Endothelial cell of umbilical vein (primary cell): ENCODE results near the gene SULT1A2. TPM values are rescaled to one million over a fixed set of nuclear protein-coding genes. Genes with fewer than 3 reads are reported as not detected.
"Not testable (repeated sequence)": the region's sequence is repeated elsewhere in the genome, so short reads cannot be mapped to it uniquely, and the experiment has no call there.

Experiments
- BruUV-seq: library from RNA; stranded (reverse); fragments of 400-500 nt; replicated peaks from 2 replicates; lab custom pipeline; 2021; lab: Mats Ljungman, UMichigan
- CTCF ChIA-PET: fragments of 300-600, 350-600 bp; sonication (Branson Sonifier 250); formaldehyde crosslinking; loops from one replicate; lab custom pipeline; 2021; ENCODE audit warnings: antibody characterized with exemption, inconsistent platforms; lab: Charles Lee
- POLR2A ChIA-PET: fragments of 300-600, 350-600 bp; sonication (Branson Sonifier 250); formaldehyde crosslinking; loops from one replicate; lab custom pipeline; 2021; ENCODE audit warnings: antibody characterized with exemption, inconsistent platforms; lab: Charles Lee
- DNase-seq: peaks from one replicate; pipeline ENCODE4 v3.0.0-alpha.2; 2011; ENCODE audit warnings: low read depth, low spot score
- FAIRE-seq: peaks from 2 replicates; lab custom pipeline; 2011; peaks lifted over from hg19 to GRCh38; lab: Jason Lieb, UNC
- H2AFZ ChIP-seq: 2 replicates; pipeline ENCODE4 v1.6.0; 2012; ENCODE audit warnings: low read depth, low read length, control low read depth, inconsistent platforms
- H3K27ac ChIP-seq: 2 replicates; pipeline ENCODE4 v1.5.1; 2011; ENCODE audit warnings: low read depth, mild to moderate bottlenecking, control low read depth, low read length, moderate library complexity; ENCODE audit not compliant: insufficient read depth
- H3K27me3 ChIP-seq, 2 experiments: 2 replicates each; pipeline versions ENCODE4 v1.6.0 to v1.6.1; 2011; ENCODE audit warnings: low read length in 2 of 2, mixed read lengths in 1 of 2; ENCODE audit not compliant: control insufficient read depth in 2 of 2, insufficient read depth in 2 of 2
- H3K36me3 ChIP-seq, 2 experiments: 2 replicates in 1 of 2; 3 replicates in 1 of 2; pipeline ENCODE4 v1.5.1; 2011; ENCODE audit warnings: low read length in 2 of 2, mild to moderate bottlenecking in 1 of 2, moderate library complexity in 1 of 2; ENCODE audit not compliant: control insufficient read depth in 2 of 2, insufficient read depth in 2 of 2; ENCODE audit errors: extremely low read depth in 1 of 2
- H3K4me1 ChIP-seq: 3 replicates; pipeline ENCODE4 v1.5.1; 2011; ENCODE audit warnings: mild to moderate bottlenecking, low read length; ENCODE audit not compliant: control insufficient read depth, insufficient read depth; ENCODE audit errors: extremely low read depth
- H3K4me2 ChIP-seq: 2 replicates; pipeline ENCODE4 v1.6.1; 2011; ENCODE audit warnings: low read length, control low read depth, mixed read lengths; ENCODE audit not compliant: insufficient read depth
- H3K4me3 ChIP-seq, 3 experiments: fragments of 200-600 bp in 1 of 3; sonication (generic), shearing (Covaris generic) in 1 of 3; replicated peaks in 1 of 3; 2 replicates each; pipeline ENCODE4 v1.5.1; 2011 to 2016; ENCODE audit warnings: control low read depth in 3 of 3, low read length in 3 of 3, mild to moderate bottlenecking in 2 of 3, inconsistent platforms in 1 of 3, low read depth in 1 of 3, moderate library complexity in 1 of 3; ENCODE audit not compliant: insufficient read depth in 1 of 3
- H3K79me2 ChIP-seq: 2 replicates; pipeline ENCODE4 v1.6.0; 2012; ENCODE audit warnings: low read length, inconsistent platforms; ENCODE audit not compliant: control insufficient read depth, insufficient read depth
- H3K9ac ChIP-seq: replicated peaks from 2 replicates; pipeline ENCODE3; 2011; ENCODE audit warnings: low read length, control low read depth; ENCODE audit not compliant: insufficient read depth; ENCODE audit errors: extremely low read depth
- H3K9me1 ChIP-seq: replicated peaks from 3 replicates; pipeline ENCODE4 v1.6.0; 2011; ENCODE audit warnings: mild to moderate bottlenecking, low read length; ENCODE audit not compliant: control insufficient read depth, insufficient read depth; ENCODE audit errors: extremely low read depth
- H3K9me3 ChIP-seq: replicated peaks from 2 replicates; pipeline ENCODE4 v1.5.1; 2012; ENCODE audit warnings: low read length, inconsistent platforms; ENCODE audit not compliant: control insufficient read depth, insufficient read depth
- H4K20me1 ChIP-seq: replicated peaks from 2 replicates; pipeline ENCODE3; 2011; ENCODE audit warnings: mild to moderate bottlenecking, low read length; ENCODE audit not compliant: control insufficient read depth, insufficient read depth; ENCODE audit errors: extremely low read depth
- CTCF ChIP-seq, 2 donors: IDR thresholded peaks; 1 replicate in 1 of 2; 2 replicates in 1 of 2; pipeline ENCODE4 v1.5.1; 2011; ENCODE audit warnings: low read length in 2 of 2, mild to moderate bottlenecking in 2 of 2, moderate library complexity in 2 of 2, control low read depth in 1 of 2, inconsistent platforms in 1 of 2, low read depth in 1 of 2; ENCODE audit not compliant: insufficient read depth in 1 of 2; ENCODE audit errors: extremely low read depth in 1 of 2
- FOS ChIP-seq: IDR thresholded peaks from 2 replicates; pipeline ENCODE4 v1.6.1; 2011; ENCODE audit warnings: mild to moderate bottlenecking, low read length, moderate library complexity, borderline replicate concordance; ENCODE audit not compliant: insufficient read depth
- GATA2 ChIP-seq: IDR thresholded peaks from 2 replicates; pipeline ENCODE4 v1.7.0; 2011; ENCODE audit warnings: low read depth, mild to moderate bottlenecking, moderate library complexity, mixed read lengths, low read length; ENCODE audit not compliant: insufficient read length, insufficient read depth
- POLR2AphosphoS5 ChIP-seq: IDR thresholded peaks from 2 replicates; pipeline ENCODE4 v1.6.1; 2012; ENCODE audit warnings: low read depth, mild to moderate bottlenecking, control low read depth, low read length, moderate library complexity; ENCODE audit not compliant: insufficient read depth
- dilution Hi-C: fragments of 300-500 bp; cut with MboI; formaldehyde crosslinking; loops from one replicate; pipeline ENCODE4 v1.15.0; 2019; ENCODE audit warnings: low sequenced_read_pairs; ENCODE audit not compliant: extremely low pct_ligation_motif_present
- intact Hi-C: fragments of 100-400 bp; cut with micrococcal nuclease; formaldehyde crosslinking; loops from one replicate; pipeline ENCODE4 v1.10.0; 2022
- polyA plus RNA-seq, 4 experiments: library from polyadenylated mRNA; depleted of rRNA in 3 of 4; stranded (reverse) in 3 of 4; unstranded in 1 of 4; fragments of >200 nt; gene quantifications; 2 replicates each; pipeline versions ENCODE4 v1.2.1 to v1.2.3, GENCODE V29; 2011 to 2012; ENCODE audit warnings: missing spikeins in 1 of 4
- total RNA-seq: library from RNA; stranded (reverse); gene quantifications from 2 replicates; pipeline ENCODE4 v1.2.3, GENCODE V29; 2021

The SULT1A2 gene
- total and polyA plus RNA-seq, 2 donors (not counting 3 experiments of a cell fraction or from before 2014, with no cell fraction given), result not detected

- DNase-seq (no peak), FAIRE-seq (no peak)
- Histone ChIP-seq H3K4me2 (no peak overlapping the region), H3K9me1 (no peaks in the 10 kb centered on the region), H3K27ac (no peak overlapping the region), H3K4me3 (no peak overlapping the region), H3K9me3 (no peaks in the 10 kb centered on the region), H4K20me1 (no peaks in the 10 kb centered on the region), H2AFZ (no peak overlapping the region), H3K79me2 (no peaks in the 10 kb centered on the region), H3K36me3 (no peaks in the 10 kb centered on the region), H3K4me1 (no peaks in the 10 kb centered on the region), H3K9ac (no peak overlapping the region), H3K27me3 (peaks cover 0 to 1% of the 10 kb centered on the region in 2 experiments)
- intact Hi-C loops, result no loop called here
- dilution Hi-C loops, result no loop called here
- TF ChIP-seq GATA2, result no peak
- no peak for TF ChIP-seq POLR2AphosphoS5
- no peak for TF ChIP-seq FOS
- no peak for TF ChIP-seq CTCF (IDR thresholded peaks at IDR 0.05; ENCODE audit: extremely low read depth in 1 of 2, insufficient read depth in 1 of 2, low read depth in 1 of 2, low read length in 2 of 2)
- ChIA-PET POLR2A (interaction anchor here (0.7 kb wide), 1 partner anchor 1354 kb away, joined by 3 read pairs; no protein-coding TSS in a partner anchor), CTCF (no interaction called here)
- no TSS peak for BruUV-seq
Measured at GRCh38 chr16:28621481-28622155, 24.8 kb upstream of the SULT1A2 start.

DNA sequence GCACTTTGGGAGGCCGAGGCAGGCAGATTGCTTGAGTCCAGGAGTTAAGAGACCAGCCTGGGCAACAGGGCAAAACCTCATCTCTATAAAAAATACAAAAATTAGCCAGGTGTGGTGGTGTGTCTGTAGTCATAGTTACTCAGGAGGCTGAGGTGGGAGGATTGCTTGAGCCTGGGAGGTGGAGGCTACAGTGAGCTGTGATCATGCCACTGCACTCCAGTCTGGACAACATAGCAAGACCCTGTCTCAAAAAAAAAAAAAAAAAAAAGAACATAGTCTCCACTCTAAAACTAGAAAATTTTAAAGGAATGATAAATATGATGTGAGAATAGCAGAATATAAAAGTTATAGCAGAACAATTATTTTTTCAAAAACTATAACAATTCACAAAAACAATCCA, 23.5 kb upstream of the SULT1A2 start:
- dilution Hi-C loops, H3K9ac ChIP-seq: not testable (repeated sequence)

More for the DNA sequence above, 23.5 kb upstream of the SULT1A2 start:
- CTCF ChIA-PET, H3K27me3 ChIP-seq, H2AFZ ChIP-seq, FAIRE-seq, H3K27ac ChIP-seq, H3K4me2 ChIP-seq, H3K4me1 ChIP-seq, H3K9me1 ChIP-seq, H4K20me1 ChIP-seq, BruUV-seq, H3K4me3 ChIP-seq, DNase-seq, H3K36me3 ChIP-seq, H3K9me3 ChIP-seq, intact Hi-C loops, POLR2A ChIA-PET, H3K79me2 ChIP-seq: not testable (repeated sequence)
